ENCODE measurements around the gene GRIN2B. TPM values are rescaled to one million over a fixed set of nuclear protein-coding genes. Genes with fewer than 3 reads are reported as not detected.

Gene GRIN2B
- polyA plus RNA-seq, 1 of the 3 experiments (the other 2 are of a cell fraction), result not detected

DNA sequence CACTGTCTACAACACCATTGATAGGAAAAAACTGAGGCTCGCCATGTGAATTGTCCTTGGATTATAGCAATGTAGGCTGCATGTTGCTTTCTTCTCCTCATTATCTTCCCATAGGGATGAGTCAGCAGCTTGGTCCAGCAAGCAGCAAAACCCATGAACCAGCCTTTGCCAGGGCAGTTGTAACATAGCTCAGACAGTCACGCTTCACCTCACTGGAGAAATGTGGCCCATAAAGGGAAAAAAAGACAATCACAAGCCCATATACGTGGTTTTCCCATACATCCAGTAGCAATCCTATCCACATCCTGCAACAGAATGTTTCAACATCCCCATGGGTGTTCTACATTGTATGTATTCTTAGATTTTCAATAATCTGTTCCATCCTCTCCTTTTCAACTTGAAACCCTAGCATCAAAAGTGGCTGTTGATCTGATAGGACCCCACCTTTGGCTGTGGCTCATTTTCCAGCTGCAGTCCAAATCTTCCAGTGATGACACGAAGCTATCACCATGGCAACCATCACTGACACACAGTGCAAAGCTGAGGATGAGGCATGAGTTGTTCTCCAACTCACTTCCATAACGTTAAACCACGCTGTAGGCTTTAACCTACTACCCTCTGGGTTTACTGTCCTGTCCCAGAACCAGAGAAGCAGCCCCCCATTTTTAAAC lies 34.0 kb downstream of the GRIN2B start:
- no peak for DNase-seq
- POLR2A ChIA-PET, result no interaction called here
- H4K20me1 ChIP-seq (ENCODE audit: insufficient read depth), result no peaks in the 10 kb centered on the region

DNA sequence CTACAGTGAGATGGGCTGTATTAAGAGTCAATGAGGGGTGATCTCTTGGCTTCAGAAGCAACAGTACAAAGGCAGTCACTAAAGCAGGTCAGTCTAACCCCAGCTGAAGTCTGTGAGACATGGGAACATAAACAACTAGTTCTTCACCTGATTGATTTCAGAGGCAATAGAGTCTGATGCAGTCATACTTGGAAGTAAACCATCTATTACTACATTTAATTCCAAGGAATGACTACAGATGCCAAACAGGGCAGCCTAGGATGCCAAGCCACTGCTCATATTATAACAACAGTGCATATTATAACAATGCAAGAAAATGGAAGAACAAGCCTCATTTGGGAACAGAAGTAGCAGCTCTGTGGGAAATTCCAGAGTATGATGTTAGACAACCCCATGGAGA lies 35.8 kb downstream of the GRIN2B start:
- no peak overlapping the region for H3K9ac ChIP-seq
- H3F3A ChIP-seq (replicated peaks; ENCODE audit: insufficient read depth), result no peaks in the 10 kb centered on the region
- H3K9me3 ChIP-seq, result no peaks in the 10 kb centered on the region
- ChIA-PET CTCF (no interaction called here), POLR2A (no interaction called here)
- DNase-seq, result no peak
- H3K4me1 ChIP-seq (ENCODE audit: control insufficient read depth in 1 of 2, insufficient read depth in 2 of 2, low read depth in 1 of 2, low read length in 1 of 2), result no peaks in the 10 kb centered on the region
- H3K4me3 ChIP-seq (ENCODE audit: low read depth in 2 of 2, low read length in 1 of 2), result no peak overlapping the region
- H3K9me2 ChIP-seq, result no peaks in the 10 kb centered on the region
- no peaks in the 10 kb centered on the region for H4K20me1 ChIP-seq (ENCODE audit: insufficient read depth)
- H3K27me3 ChIP-seq (ENCODE audit: insufficient read depth), result peaks cover 15% of the 10 kb centered on the region; the same call in 1 of the 2 replicates
- no peak overlapping the region for H3K27ac ChIP-seq (ENCODE audit: low read depth in 2 of 2, low read length in 1 of 2)
- H3K79me2 ChIP-seq (ENCODE audit: insufficient read depth), result no peaks in the 10 kb centered on the region
- no peak overlapping the region for H3K4me2 ChIP-seq
- no peaks in the 10 kb centered on the region for H3K36me3 ChIP-seq (replicated peaks in 1 of 2; ENCODE audit: control insufficient read depth in 1 of 2, insufficient read depth in 2 of 2, low read length in 1 of 2)
- no peak overlapping the region for H2AFZ ChIP-seq (ENCODE audit: low read depth)
- TF ChIP-seq TEAD4 (IDR thresholded peaks at IDR 0.05; ENCODE audit: borderline replicate concordance, insufficient read depth), result no peak
- TF ChIP-seq, protein P1, sequence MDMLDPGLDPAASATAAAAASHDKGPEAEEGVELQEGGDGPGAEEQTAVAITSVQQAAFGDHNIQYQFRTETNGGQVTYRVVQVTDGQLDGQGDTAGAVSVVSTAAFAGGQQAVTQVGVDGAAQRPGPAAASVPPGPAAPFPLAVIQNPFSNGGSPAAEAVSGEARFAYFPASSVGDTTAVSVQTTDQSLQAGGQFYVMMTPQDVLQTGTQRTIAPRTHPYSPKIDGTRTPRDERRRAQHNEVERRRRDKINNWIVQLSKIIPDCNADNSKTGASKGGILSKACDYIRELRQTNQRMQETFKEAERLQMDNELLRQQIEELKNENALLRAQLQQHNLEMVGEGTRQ (IDR thresholded peaks at IDR 0.05; ENCODE audit: borderline replicate concordance, low read depth, low read length), result no peak
- TF ChIP-seq RCOR1 (IDR thresholded peaks at IDR 0.05; ENCODE audit: low read length), result no peak
- TF ChIP-seq, protein P2, sequence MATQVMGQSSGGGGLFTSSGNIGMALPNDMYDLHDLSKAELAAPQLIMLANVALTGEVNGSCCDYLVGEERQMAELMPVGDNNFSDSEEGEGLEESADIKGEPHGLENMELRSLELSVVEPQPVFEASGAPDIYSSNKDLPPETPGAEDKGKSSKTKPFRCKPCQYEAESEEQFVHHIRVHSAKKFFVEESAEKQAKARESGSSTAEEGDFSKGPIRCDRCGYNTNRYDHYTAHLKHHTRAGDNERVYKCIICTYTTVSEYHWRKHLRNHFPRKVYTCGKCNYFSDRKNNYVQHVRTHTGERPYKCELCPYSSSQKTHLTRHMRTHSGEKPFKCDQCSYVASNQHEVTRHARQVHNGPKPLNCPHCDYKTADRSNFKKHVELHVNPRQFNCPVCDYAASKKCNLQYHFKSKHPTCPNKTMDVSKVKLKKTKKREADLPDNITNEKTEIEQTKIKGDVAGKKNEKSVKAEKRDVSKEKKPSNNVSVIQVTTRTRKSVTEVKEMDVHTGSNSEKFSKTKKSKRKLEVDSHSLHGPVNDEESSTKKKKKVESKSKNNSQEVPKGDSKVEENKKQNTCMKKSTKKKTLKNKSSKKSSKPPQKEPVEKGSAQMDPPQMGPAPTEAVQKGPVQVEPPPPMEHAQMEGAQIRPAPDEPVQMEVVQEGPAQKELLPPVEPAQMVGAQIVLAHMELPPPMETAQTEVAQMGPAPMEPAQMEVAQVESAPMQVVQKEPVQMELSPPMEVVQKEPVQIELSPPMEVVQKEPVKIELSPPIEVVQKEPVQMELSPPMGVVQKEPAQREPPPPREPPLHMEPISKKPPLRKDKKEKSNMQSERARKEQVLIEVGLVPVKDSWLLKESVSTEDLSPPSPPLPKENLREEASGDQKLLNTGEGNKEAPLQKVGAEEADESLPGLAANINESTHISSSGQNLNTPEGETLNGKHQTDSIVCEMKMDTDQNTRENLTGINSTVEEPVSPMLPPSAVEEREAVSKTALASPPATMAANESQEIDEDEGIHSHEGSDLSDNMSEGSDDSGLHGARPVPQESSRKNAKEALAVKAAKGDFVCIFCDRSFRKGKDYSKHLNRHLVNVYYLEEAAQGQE (IDR thresholded peaks at IDR 0.05; ENCODE audit: low read depth, low read length), result no peak
- TF ChIP-seq, protein P3, sequence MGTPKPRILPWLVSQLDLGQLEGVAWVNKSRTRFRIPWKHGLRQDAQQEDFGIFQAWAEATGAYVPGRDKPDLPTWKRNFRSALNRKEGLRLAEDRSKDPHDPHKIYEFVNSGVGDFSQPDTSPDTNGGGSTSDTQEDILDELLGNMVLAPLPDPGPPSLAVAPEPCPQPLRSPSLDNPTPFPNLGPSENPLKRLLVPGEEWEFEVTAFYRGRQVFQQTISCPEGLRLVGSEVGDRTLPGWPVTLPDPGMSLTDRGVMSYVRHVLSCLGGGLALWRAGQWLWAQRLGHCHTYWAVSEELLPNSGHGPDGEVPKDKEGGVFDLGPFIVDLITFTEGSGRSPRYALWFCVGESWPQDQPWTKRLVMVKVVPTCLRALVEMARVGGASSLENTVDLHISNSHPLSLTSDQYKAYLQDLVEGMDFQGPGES (IDR thresholded peaks at IDR 0.05; ENCODE audit: low read depth, low read length), result no peak
- no peak for TF ChIP-seq RAD21 (IDR thresholded peaks at IDR 0.05; ENCODE audit: low read length)
- TF ChIP-seq RFX5 (IDR thresholded peaks at IDR 0.05; ENCODE audit: low read length), result no peak
- TF ChIP-seq ELF1 (IDR thresholded peaks at IDR 0.05), result no peak
- no peak for TF ChIP-seq TCF12 (IDR thresholded peaks at IDR 0.05)
- no peak for TF ChIP-seq NFIC (IDR thresholded peaks at IDR 0.05; ENCODE audit: borderline replicate concordance)
- no peak for TF ChIP-seq GABPA (IDR thresholded peaks at IDR 0.05; ENCODE audit: low read depth)
- TF ChIP-seq, protein P4, sequence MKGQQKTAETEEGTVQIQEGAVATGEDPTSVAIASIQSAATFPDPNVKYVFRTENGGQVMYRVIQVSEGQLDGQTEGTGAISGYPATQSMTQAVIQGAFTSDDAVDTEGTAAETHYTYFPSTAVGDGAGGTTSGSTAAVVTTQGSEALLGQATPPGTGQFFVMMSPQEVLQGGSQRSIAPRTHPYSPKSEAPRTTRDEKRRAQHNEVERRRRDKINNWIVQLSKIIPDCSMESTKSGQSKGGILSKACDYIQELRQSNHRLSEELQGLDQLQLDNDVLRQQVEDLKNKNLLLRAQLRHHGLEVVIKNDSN (IDR thresholded peaks at IDR 0.05; ENCODE audit: borderline replicate concordance, low read depth), result no peak
- no peak for TF ChIP-seq JUND (IDR thresholded peaks at IDR 0.05)
- TF ChIP-seq CHD2 (IDR thresholded peaks at IDR 0.05; ENCODE audit: low read length, partially characterized antibody), result no peak
- TF ChIP-seq, protein P5, sequence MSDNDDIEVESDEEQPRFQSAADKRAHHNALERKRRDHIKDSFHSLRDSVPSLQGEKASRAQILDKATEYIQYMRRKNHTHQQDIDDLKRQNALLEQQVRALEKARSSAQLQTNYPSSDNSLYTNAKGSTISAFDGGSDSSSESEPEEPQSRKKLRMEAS (IDR thresholded peaks at IDR 0.05; ENCODE audit: low read depth), result no peak
- TF ChIP-seq POLR2AphosphoS5 (IDR thresholded peaks at IDR 0.05; ENCODE audit: low read depth, low read length), result no peak

More for the DNA sequence above, 34.0 kb downstream of the GRIN2B start:
- Histone ChIP-seq H2AFZ (ENCODE audit: low read depth) (no peak overlapping the region), H3K27me3 (ENCODE audit: insufficient read depth) (peaks cover 15% of the 10 kb centered on the region; the same call in 1 of the 2 replicates), H3K9me2 (no peaks in the 10 kb centered on the region), H3K79me2 (ENCODE audit: insufficient read depth) (no peaks in the 10 kb centered on the region), H3K9ac (no peak overlapping the region), H3F3A (replicated peaks; ENCODE audit: insufficient read depth) (no peaks in the 10 kb centered on the region), H3K27ac (ENCODE audit: low read depth in 2 of 2, low read length in 1 of 2) (no peak overlapping the region), H3K9me3 (no peaks in the 10 kb centered on the region), H3K4me1 (ENCODE audit: control insufficient read depth in 1 of 2, insufficient read depth in 2 of 2, low read depth in 1 of 2, low read length in 1 of 2) (no peaks in the 10 kb centered on the region), H3K4me2 (no peak overlapping the region), H3K4me3 (ENCODE audit: low read depth in 2 of 2, low read length in 1 of 2) (no peak overlapping the region), H3K36me3 (replicated peaks in 1 of 2; ENCODE audit: control insufficient read depth in 1 of 2, insufficient read depth in 2 of 2, low read length in 1 of 2) (no peaks in the 10 kb centered on the region)
- no peak for TF ChIP-seq RCOR1 (IDR thresholded peaks at IDR 0.05; ENCODE audit: low read length)
- no peak for TF ChIP-seq MXI1 (IDR thresholded peaks at IDR 0.05; ENCODE audit: low read depth, low read length)
- no peak for TF ChIP-seq GATA2 (CRISPR knock-in tag; IDR thresholded peaks at IDR 0.05)
- TF ChIP-seq NFIC (IDR thresholded peaks at IDR 0.05; ENCODE audit: borderline replicate concordance), result no peak
- no peak for TF ChIP-seq ELF1 (IDR thresholded peaks at IDR 0.05)
- no peak for TF ChIP-seq SMC3 (IDR thresholded peaks at IDR 0.05; ENCODE audit: low read depth, low read length)
- TF ChIP-seq, protein P6, sequence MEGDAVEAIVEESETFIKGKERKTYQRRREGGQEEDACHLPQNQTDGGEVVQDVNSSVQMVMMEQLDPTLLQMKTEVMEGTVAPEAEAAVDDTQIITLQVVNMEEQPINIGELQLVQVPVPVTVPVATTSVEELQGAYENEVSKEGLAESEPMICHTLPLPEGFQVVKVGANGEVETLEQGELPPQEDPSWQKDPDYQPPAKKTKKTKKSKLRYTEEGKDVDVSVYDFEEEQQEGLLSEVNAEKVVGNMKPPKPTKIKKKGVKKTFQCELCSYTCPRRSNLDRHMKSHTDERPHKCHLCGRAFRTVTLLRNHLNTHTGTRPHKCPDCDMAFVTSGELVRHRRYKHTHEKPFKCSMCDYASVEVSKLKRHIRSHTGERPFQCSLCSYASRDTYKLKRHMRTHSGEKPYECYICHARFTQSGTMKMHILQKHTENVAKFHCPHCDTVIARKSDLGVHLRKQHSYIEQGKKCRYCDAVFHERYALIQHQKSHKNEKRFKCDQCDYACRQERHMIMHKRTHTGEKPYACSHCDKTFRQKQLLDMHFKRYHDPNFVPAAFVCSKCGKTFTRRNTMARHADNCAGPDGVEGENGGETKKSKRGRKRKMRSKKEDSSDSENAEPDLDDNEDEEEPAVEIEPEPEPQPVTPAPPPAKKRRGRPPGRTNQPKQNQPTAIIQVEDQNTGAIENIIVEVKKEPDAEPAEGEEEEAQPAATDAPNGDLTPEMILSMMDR (IDR thresholded peaks at IDR 0.05), result no peak
- CTCF ChIA-PET, result no interaction called here
- WGBS (ENCODE audit: low lambda C conversion rate), result 5% methylated on average over 6 of the region's 6 CpGs
